ENCODE measurements around the gene ADAMTSL3.

ADAMTSL3 gene

GRCh38 chr15:83710452-83710851 lies 56.5 kb downstream of the ADAMTSL3 start:
- H3K4me3 ChIP-seq (ENCODE audit: insufficient read depth, low read length, poor library complexity, severe bottlenecking) = no peak overlapping the region
- no peaks in the 10 kb centered on the region for H3K9me3 ChIP-seq (ENCODE audit: insufficient read depth, low read length)
- no peaks in the 10 kb centered on the region for H3F3A ChIP-seq (ENCODE audit: insufficient read depth)
- no peak overlapping the region for H2AFZ ChIP-seq (ENCODE audit: low read depth, low read length, severe bottlenecking)
- H3K27me3 ChIP-seq (ENCODE audit: low read length) = no peaks in the 10 kb centered on the region
- H3K79me2 ChIP-seq (ENCODE audit: insufficient read depth, low read length) = no peaks in the 10 kb centered on the region
- H3K27ac ChIP-seq (ENCODE audit: low read depth, low read length) = no peak overlapping the region
- TF ChIP-seq EZH2phosphoT487 (conservative IDR thresholded peaks at IDR 0.05; ENCODE audit: low read length) (no peak), CTCF (IDR thresholded peaks at IDR 0.05; ENCODE audit: insufficient read depth, low read length, poor library complexity, severe bottlenecking) (no peak)
- no peaks in the 10 kb centered on the region for H3K9me2 ChIP-seq (replicated peaks; ENCODE audit: insufficient read depth, low read length)
- no peaks in the 10 kb centered on the region for H4K20me1 ChIP-seq (ENCODE audit: low read depth, low read length)
- no peak overlapping the region for H3K9ac ChIP-seq (ENCODE audit: low read length)
- no peaks in the 10 kb centered on the region for H3K36me3 ChIP-seq (ENCODE audit: low read length)
- H3K4me2 ChIP-seq (ENCODE audit: low read depth, low read length, poor library complexity, severe bottlenecking) = no peak overlapping the region

- Histone ChIP-seq H3K9me2 (replicated peaks; ENCODE audit: insufficient read depth, low read length) (no peaks in the 10 kb centered on the region), H3F3A (ENCODE audit: insufficient read depth) (no peaks in the 10 kb centered on the region), H2AFZ (ENCODE audit: low read depth, low read length, severe bottlenecking) (no peak overlapping the region), H3K27me3 (ENCODE audit: low read length) (no peaks in the 10 kb centered on the region), H4K20me1 (ENCODE audit: low read depth, low read length) (no peaks in the 10 kb centered on the region), H3K79me2 (ENCODE audit: insufficient read depth, low read length) (no peaks in the 10 kb centered on the region), H3K4me2 (ENCODE audit: low read depth, low read length, poor library complexity, severe bottlenecking) (no peak overlapping the region), H3K27ac (ENCODE audit: low read depth, low read length) (no peak overlapping the region), H3K36me3 (ENCODE audit: low read length) (no peaks in the 10 kb centered on the region), H3K9me3 (ENCODE audit: insufficient read depth, low read length) (no peaks in the 10 kb centered on the region), H3K9ac (ENCODE audit: low read length) (no peak overlapping the region), H3K4me3 (ENCODE audit: insufficient read depth, low read length, poor library complexity, severe bottlenecking) (no peak overlapping the region)
- TF ChIP-seq EZH2phosphoT487 (conservative IDR thresholded peaks at IDR 0.05; ENCODE audit: low read length) (no peak), CTCF (IDR thresholded peaks at IDR 0.05; ENCODE audit: insufficient read depth, low read length, poor library complexity, severe bottlenecking) (no peak)
Measured at GRCh38 chr15:83711236-83711635, 57.3 kb downstream of the ADAMTSL3 start.

- Histone ChIP-seq H3K4me2 (ENCODE audit: low read depth, low read length, poor library complexity, severe bottlenecking) (no peak overlapping the region), H3K9ac (ENCODE audit: low read length) (no peak overlapping the region), H3K79me2 (ENCODE audit: insufficient read depth, low read length) (no peaks in the 10 kb centered on the region), H3K9me2 (replicated peaks; ENCODE audit: insufficient read depth, low read length) (no peaks in the 10 kb centered on the region), H2AFZ (ENCODE audit: low read depth, low read length, severe bottlenecking) (no peak overlapping the region), H3K27me3 (ENCODE audit: low read length) (no peaks in the 10 kb centered on the region), H3K9me3 (ENCODE audit: insufficient read depth, low read length) (no peaks in the 10 kb centered on the region), H3K27ac (ENCODE audit: low read depth, low read length) (no peak overlapping the region), H3K36me3 (ENCODE audit: low read length) (no peaks in the 10 kb centered on the region), H4K20me1 (ENCODE audit: low read depth, low read length) (no peaks in the 10 kb centered on the region), H3K4me3 (ENCODE audit: insufficient read depth, low read length, poor library complexity, severe bottlenecking) (no peak overlapping the region), H3F3A (ENCODE audit: insufficient read depth) (no peaks in the 10 kb centered on the region)
- TF ChIP-seq CTCF (IDR thresholded peaks at IDR 0.05; ENCODE audit: insufficient read depth, low read length, poor library complexity, severe bottlenecking) = no peak
- no peak for TF ChIP-seq EZH2phosphoT487 (conservative IDR thresholded peaks at IDR 0.05; ENCODE audit: low read length)
Measured at GRCh38 chr15:83713242-83713641, 59.3 kb downstream of the ADAMTSL3 start.

Data from SU-DHL-6 (cell line).